ENCODE measurements around the gene ARHGEF19.

The ARHGEF19 gene

DNA sequence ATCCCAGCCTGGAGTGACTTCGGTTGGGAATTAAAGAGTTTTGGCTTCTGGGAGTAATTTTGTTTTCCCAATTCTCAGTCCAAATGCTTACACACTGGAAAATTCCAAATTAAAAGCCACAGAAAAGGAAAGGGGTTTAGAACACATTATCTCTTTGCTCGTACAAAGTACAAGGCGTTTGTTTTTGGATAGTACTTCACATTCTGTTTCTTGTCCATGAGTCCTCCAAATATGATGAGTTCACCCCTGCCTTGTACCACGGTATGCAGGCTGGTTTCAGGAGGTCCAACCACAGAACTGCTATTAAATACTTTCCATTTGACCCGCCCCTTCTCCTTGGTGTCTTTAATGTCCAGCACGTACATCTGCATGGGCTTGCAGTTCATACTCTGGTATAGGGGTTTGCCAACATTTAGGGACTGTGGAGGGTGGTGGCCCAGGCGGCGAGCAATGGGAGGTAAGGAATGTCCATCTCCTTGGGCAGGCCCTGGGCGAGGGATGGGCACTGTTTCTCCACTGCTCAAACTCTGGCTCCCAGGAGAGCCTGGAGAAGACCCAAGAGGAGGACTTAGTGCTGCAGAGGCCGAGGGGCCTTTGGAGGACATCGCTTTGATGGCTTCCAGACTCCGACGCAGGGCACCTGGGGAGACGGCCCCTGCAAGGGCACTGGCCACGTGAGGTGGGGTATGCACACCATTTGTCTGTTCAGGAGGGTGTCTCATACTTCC lies 38.2 kb upstream of the ARHGEF19 start:
- TF ChIP-seq GLIS3 (CRISPR knock-in tag; IDR thresholded peaks at IDR 0.05) (no peak), ZNF565 (CRISPR knock-in tag; conservative IDR thresholded peaks at IDR 0.05; ENCODE audit: low read depth) (no peak), TOX (CRISPR knock-in tag; IDR thresholded peaks at IDR 0.05; ENCODE audit: borderline replicate concordance) (no peak), ZNF8 (CRISPR knock-in tag; IDR thresholded peaks at IDR 0.05) (no peak), RARB (CRISPR knock-in tag; IDR thresholded peaks at IDR 0.05) (no peak), ISL1 (CRISPR knock-in tag; IDR thresholded peaks at IDR 0.05) (no peak), SNAI2 (CRISPR knock-in tag; IDR thresholded peaks at IDR 0.05) (no peak), PPARA (CRISPR knock-in tag; IDR thresholded peaks at IDR 0.05; ENCODE audit: borderline replicate concordance) (no peak), BACH2 (CRISPR knock-in tag; IDR thresholded peaks at IDR 0.05; ENCODE audit: borderline replicate concordance) (no peak), OSR1 (CRISPR knock-in tag; IDR thresholded peaks at IDR 0.05) (no peak), CSDC2 (CRISPR knock-in tag; IDR thresholded peaks at IDR 0.05) (no peak), ZC3H10 (CRISPR knock-in tag; IDR thresholded peaks at IDR 0.05) (no peak)
- TF ChIP-seq, protein P1, sequence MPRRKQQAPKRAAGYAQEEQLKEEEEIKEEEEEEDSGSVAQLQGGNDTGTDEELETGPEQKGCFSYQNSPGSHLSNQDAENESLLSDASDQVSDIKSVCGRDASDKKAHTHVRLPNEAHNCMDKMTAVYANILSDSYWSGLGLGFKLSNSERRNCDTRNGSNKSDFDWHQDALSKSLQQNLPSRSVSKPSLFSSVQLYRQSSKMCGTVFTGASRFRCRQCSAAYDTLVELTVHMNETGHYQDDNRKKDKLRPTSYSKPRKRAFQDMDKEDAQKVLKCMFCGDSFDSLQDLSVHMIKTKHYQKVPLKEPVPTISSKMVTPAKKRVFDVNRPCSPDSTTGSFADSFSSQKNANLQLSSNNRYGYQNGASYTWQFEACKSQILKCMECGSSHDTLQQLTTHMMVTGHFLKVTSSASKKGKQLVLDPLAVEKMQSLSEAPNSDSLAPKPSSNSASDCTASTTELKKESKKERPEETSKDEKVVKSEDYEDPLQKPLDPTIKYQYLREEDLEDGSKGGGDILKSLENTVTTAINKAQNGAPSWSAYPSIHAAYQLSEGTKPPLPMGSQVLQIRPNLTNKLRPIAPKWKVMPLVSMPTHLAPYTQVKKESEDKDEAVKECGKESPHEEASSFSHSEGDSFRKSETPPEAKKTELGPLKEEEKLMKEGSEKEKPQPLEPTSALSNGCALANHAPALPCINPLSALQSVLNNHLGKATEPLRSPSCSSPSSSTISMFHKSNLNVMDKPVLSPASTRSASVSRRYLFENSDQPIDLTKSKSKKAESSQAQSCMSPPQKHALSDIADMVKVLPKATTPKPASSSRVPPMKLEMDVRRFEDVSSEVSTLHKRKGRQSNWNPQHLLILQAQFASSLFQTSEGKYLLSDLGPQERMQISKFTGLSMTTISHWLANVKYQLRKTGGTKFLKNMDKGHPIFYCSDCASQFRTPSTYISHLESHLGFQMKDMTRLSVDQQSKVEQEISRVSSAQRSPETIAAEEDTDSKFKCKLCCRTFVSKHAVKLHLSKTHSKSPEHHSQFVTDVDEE (CRISPR knock-in tag; IDR thresholded peaks at IDR 0.05): no peak
- TF ChIP-seq, protein P2, sequence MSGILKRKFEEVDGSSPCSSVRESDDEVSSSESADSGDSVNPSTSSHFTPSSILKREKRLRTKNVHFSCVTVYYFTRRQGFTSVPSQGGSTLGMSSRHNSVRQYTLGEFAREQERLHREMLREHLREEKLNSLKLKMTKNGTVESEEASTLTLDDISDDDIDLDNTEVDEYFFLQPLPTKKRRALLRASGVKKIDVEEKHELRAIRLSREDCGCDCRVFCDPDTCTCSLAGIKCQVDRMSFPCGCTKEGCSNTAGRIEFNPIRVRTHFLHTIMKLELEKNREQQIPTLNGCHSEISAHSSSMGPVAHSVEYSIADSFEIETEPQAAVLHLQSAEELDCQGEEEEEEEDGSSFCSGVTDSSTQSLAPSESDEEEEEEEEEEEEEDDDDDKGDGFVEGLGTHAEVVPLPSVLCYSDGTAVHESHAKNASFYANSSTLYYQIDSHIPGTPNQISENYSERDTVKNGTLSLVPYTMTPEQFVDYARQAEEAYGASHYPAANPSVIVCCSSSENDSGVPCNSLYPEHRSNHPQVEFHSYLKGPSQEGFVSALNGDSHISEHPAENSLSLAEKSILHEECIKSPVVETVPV (CRISPR knock-in tag; IDR thresholded peaks at IDR 0.05): no peak
- TF ChIP-seq, protein P3, sequence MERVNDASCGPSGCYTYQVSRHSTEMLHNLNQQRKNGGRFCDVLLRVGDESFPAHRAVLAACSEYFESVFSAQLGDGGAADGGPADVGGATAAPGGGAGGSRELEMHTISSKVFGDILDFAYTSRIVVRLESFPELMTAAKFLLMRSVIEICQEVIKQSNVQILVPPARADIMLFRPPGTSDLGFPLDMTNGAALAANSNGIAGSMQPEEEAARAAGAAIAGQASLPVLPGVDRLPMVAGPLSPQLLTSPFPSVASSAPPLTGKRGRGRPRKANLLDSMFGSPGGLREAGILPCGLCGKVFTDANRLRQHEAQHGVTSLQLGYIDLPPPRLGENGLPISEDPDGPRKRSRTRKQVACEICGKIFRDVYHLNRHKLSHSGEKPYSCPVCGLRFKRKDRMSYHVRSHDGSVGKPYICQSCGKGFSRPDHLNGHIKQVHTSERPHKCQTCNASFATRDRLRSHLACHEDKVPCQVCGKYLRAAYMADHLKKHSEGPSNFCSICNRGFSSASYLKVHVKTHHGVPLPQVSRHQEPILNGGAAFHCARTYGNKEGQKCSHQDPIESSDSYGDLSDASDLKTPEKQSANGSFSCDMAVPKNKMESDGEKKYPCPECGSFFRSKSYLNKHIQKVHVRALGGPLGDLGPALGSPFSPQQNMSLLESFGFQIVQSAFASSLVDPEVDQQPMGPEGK (CRISPR knock-in tag; IDR thresholded peaks at IDR 0.05; ENCODE audit: borderline replicate concordance): no peak
- TF ChIP-seq, protein P4, sequence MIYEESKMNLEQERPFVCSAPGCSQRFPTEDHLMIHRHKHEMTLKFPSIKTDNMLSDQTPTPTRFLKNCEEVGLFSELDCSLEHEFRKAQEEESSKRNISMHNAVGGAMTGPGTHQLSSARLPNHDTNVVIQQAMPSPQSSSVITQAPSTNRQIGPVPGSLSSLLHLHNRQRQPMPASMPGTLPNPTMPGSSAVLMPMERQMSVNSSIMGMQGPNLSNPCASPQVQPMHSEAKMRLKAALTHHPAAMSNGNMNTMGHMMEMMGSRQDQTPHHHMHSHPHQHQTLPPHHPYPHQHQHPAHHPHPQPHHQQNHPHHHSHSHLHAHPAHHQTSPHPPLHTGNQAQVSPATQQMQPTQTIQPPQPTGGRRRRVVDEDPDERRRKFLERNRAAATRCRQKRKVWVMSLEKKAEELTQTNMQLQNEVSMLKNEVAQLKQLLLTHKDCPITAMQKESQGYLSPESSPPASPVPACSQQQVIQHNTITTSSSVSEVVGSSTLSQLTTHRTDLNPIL (CRISPR knock-in tag; IDR thresholded peaks at IDR 0.05; ENCODE audit: low read depth): no peak
- TF ChIP-seq, protein P5, sequence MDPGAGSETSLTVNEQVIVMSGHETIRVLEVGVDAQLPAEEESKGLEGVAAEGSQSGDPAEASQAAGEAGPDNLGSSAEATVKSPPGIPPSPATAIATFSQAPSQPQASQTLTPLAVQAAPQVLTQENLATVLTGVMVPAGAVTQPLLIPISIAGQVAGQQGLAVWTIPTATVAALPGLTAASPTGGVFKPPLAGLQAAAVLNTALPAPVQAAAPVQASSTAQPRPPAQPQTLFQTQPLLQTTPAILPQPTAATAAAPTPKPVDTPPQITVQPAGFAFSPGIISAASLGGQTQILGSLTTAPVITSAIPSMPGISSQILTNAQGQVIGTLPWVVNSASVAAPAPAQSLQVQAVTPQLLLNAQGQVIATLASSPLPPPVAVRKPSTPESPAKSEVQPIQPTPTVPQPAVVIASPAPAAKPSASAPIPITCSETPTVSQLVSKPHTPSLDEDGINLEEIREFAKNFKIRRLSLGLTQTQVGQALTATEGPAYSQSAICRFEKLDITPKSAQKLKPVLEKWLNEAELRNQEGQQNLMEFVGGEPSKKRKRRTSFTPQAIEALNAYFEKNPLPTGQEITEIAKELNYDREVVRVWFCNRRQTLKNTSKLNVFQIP (CRISPR knock-in tag; IDR thresholded peaks at IDR 0.05; ENCODE audit: borderline replicate concordance, low read depth): no peak
- ATAC-seq: no peak

DNA sequence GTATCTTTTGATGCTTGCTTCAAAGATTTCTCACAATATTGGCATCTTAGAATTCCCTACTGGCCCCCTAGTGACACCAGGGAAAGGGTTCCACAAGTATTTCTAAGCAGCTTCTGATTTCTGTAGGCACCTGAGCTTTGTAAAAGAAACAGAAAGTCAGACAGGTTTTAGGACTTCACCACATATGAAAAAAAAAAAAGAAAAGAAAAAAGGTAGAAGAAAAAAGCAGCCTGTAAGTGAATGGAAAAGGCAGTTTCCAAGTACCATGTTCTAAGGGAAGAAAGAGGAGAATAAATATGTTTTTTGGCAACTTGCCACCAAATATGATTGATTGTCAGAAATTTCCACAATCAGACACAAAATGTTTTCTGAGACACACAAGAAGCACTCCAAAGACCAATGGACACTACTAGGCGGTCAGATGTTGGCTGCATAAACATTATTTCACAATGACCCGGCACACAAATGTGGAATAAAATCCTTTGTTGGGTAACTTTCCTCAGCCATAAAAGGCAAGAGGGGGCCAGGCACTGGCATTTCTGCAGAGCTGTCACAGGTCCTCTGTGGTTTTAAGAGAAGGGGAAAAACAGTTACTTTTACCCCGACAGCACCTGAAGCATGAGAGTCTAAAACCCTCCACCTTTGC lies 37.3 kb upstream of the ARHGEF19 start:
- no peak for TF ChIP-seq RARB (CRISPR knock-in tag; IDR thresholded peaks at IDR 0.05)
- 0 out of 2 replicates have a peak, but pooled peaks have one; percentile 26 for TF ChIP-seq ISL1 (CRISPR knock-in tag; IDR thresholded peaks at IDR 0.05)
- ATAC-seq: no peak

DNA sequence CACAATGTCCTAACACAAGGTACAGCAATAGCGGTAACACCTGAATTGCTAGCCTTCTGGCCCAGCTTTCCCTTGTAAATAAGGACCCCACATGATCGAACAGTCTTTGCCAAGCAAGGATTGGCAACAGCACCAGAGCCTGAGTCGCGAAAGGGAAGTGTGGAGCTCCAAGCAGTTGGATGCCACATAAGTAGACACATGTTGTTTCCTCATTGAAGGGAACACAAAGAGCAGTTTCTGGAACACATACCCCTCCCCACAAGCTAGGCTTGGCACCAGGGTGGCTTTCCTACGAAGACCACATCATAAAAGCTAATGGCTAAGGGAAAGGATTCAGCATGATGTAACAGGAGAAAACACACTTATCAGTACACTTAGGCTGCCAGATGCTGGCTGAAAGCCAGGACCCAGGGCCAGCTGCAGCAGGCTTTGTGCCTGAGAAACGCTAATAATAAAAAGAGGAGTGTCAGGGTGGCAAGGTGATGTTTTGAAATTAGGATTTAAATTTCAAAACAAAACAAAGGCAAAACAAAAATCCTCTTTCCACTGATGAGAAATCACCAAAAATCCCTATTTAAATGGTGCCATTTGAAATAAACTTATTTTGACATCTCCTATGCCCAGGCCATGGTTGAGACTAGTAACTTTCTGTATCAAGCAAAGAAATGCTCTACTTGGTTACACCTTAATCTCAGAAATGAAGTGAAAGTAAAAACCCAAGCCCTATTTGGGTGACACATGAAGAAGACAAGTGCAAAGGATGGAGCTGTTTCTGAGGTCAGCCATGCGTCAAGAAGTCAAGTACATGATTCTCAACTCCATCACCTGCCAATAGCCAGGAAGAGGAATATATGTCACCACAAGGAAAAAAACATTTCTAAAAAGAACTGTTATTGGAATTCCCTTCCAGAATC lies 36.4 kb upstream of the ARHGEF19 start:
- ATAC-seq: peak; percentile 72
- peak; percentile 98 for TF ChIP-seq ZNF70 (CRISPR knock-in tag; IDR thresholded peaks at IDR 0.05)
- TF ChIP-seq, protein P1 (CRISPR knock-in tag; IDR thresholded peaks at IDR 0.05): 0 out of 2 replicates have a peak, but pooled peaks have one; percentile 37
- TF ChIP-seq PPARA (CRISPR knock-in tag; IDR thresholded peaks at IDR 0.05; ENCODE audit: borderline replicate concordance): no peak
- TF ChIP-seq ZNF8 (CRISPR knock-in tag; IDR thresholded peaks at IDR 0.05): no peak
- TF ChIP-seq BACH2 (CRISPR knock-in tag; IDR thresholded peaks at IDR 0.05; ENCODE audit: borderline replicate concordance): no peak
- TF ChIP-seq CSDC2 (CRISPR knock-in tag; IDR thresholded peaks at IDR 0.05): no peak
- TF ChIP-seq GLIS3 (CRISPR knock-in tag; IDR thresholded peaks at IDR 0.05): no peak
- TF ChIP-seq TOX (CRISPR knock-in tag; IDR thresholded peaks at IDR 0.05; ENCODE audit: borderline replicate concordance): no peak
- no peak for TF ChIP-seq ESRRG (CRISPR knock-in tag; IDR thresholded peaks at IDR 0.05)
- TF ChIP-seq ISL1 (CRISPR knock-in tag; IDR thresholded peaks at IDR 0.05): peak; percentile 86
- TF ChIP-seq ARNTL (CRISPR knock-in tag; IDR thresholded peaks at IDR 0.05; ENCODE audit: borderline replicate concordance, low read depth): no peak
- TF ChIP-seq ZNF565 (CRISPR knock-in tag; conservative IDR thresholded peaks at IDR 0.05; ENCODE audit: low read depth): no peak
